ENCODE measurements around the gene CLIC1.
"Not testable (repeated sequence)": the region's sequence is repeated elsewhere in the genome, so short reads cannot be mapped to it uniquely, and the experiment has no call there.

The CLIC1 gene

GRCh38 chr6:31721351-31722020 is 14.8 kb downstream of the CLIC1 start, which contains the start of gene LY6G6C:
Gene LY6G6C, minus strand, starts transcription at chr6:31721746. Its CDS starts 67 bp downstream, at chr6:31721679.
- DNase-seq: no peak

- DNase-seq: no peak
These were observed 16.0 kb downstream of the CLIC1 start for GRCh38 chr6:31720196-31720770.

- no peak for DNase-seq
These were observed 17.3 kb downstream of the CLIC1 start for GRCh38 chr6:31719001-31719400.

GRCh38 chr6:31718265-31718664 is 18.1 kb downstream of the CLIC1 start:
- DNase-seq: no peak

GRCh38 chr6:31717499-31718222 is 18.7 kb downstream of the CLIC1 start:
- DNase-seq: no peak

- DNase-seq: no peak
These were observed 21.0 kb downstream of the CLIC1 start, which contains the start of gene LY6G6D for GRCh38 chr6:31715022-31715958. Gene LY6G6D, plus strand, starts transcription at chr6:31715348. Its CDS starts 8 bp downstream, at chr6:31715356.

GRCh38 chr6:31713991-31714684 is 22.2 kb downstream of the CLIC1 start:
- DNase-seq: no peak

- no peak for DNase-seq
These were observed 22.9 kb downstream of the CLIC1 start for GRCh38 chr6:31713465-31713864.

- no peak for DNase-seq
These were observed 24.0 kb downstream of the CLIC1 start for GRCh38 chr6:31712296-31712695.

GRCh38 chr6:31711233-31711632 is 25.1 kb downstream of the CLIC1 start:
- DNase-seq: no peak

GRCh38 chr6:31710523-31711219 is 25.7 kb downstream of the CLIC1 start:
- no peak for DNase-seq

GRCh38 chr6:31709157-31709556 is 27.2 kb downstream of the CLIC1 start:
- not testable (repeated sequence) for DNase-seq

GRCh38 chr6:31708224-31708623 is 28.1 kb downstream of the CLIC1 start:
- DNase-seq: no peak

GRCh38 chr6:31707701-31708100 is 28.6 kb downstream of the CLIC1 start:
- DNase-seq: no peak

GRCh38 chr6:31706599-31706998 is 29.7 kb downstream of the CLIC1 start, which contains the start of gene LY6G6F:
Gene LY6G6F, plus strand, starts transcription at chr6:31706866. Its CDS starts 41 bp downstream, at chr6:31706907.
- DNase-seq: no peak

- no peak for DNase-seq
These were observed 30.4 kb downstream of the CLIC1 start for GRCh38 chr6:31705931-31706330.

GRCh38 chr6:31702819-31703716 is 33.3 kb downstream of the CLIC1 start, which contains the start of gene ABHD16A:
Gene ABHD16A, minus strand, starts transcription at chr6:31703324. Its CDS starts 43 bp downstream, at chr6:31703281.
- peak; percentile 99 for DNase-seq

GRCh38 chr6:31702405-31702818 is 33.9 kb downstream of the CLIC1 start:
- DNase-seq: peak; percentile 56

- no peak for DNase-seq
These were observed 34.5 kb downstream of the CLIC1 start for GRCh38 chr6:31701666-31702404.
